Upper lobe of left lung (tissue), 6 donors: ENCODE results near the gene CCDC51. TPM values are rescaled to one million over a fixed set of nuclear protein-coding genes. Genes with fewer than 3 reads are reported as not detected.

ENCODE experiments used
- ATAC-seq, 2 donors: fragments of 200-7000 bp; cut with Tn5 transposase; one replicate each; pipeline ENCODE4 v1.9.1; 2022; ENCODE audit warnings: mild to moderate bottlenecking in 2 of 2, moderate library complexity in 2 of 2; ENCODE audit not compliant: low FRiP score in 2 of 2
- DNase-seq, 2 donors: peaks; one replicate each; pipeline ENCODE4 v3.0.0-alpha.2; 2019 to 2020
- H3K27ac ChIP-seq, 4 donors: fragments of 200-600 bp; sonication (generic); one replicate each; pipeline ENCODE4 v1.5.1; 2016 to 2019
- H3K27me3 ChIP-seq, 4 donors: fragments of 200-600 bp; sonication (generic); one replicate each; pipeline ENCODE4 v1.5.1; 2017 to 2019
- H3K36me3 ChIP-seq, 4 donors: fragments of 200-600 bp; sonication (generic); one replicate each; pipeline ENCODE4 v1.5.1; 2016 to 2019
- H3K4me1 ChIP-seq, 4 donors: fragments of 200-600 bp; sonication (generic); one replicate each; pipeline ENCODE4 v1.5.1; 2018 to 2019
- H3K4me3 ChIP-seq, 4 donors: fragments of 200-600 bp; sonication (generic); one replicate each; pipeline ENCODE4 v1.5.1; 2017 to 2019; ENCODE audit warnings: mild to moderate bottlenecking in 2 of 4, moderate library complexity in 1 of 4
- H3K9me3 ChIP-seq, 4 donors: fragments of 200-600 bp; sonication (generic); one replicate each; pipeline ENCODE4 v1.5.1; 2018 to 2019
- CTCF ChIP-seq, 6 experiments: fragments of 450-650 bp in 4 of 6; fragments of 200-600 bp in 2 of 6; sonication (generic) in 2 of 6; IDR thresholded peaks; one replicate each; pipeline ENCODE4 v1.5.1; 2016 to 2019; ENCODE audit warnings: antibody characterized with exemption in 6 of 6
- EP300 ChIP-seq, 4 donors: sonication (generic); formaldehyde crosslinking; IDR thresholded peaks; one replicate each; pipeline ENCODE4 v1.5.1; 2017; ENCODE audit warnings: antibody characterized with exemption in 4 of 4, control low read depth in 2 of 4
- POLR2A ChIP-seq, 4 donors: fragments of 450-650 bp; IDR thresholded peaks; one replicate each; pipeline ENCODE4 v1.5.1; 2016 to 2017; ENCODE audit warnings: antibody characterized with exemption in 4 of 4, mild to moderate bottlenecking in 2 of 4
- POLR2AphosphoS5 ChIP-seq, 2 donors: sonication (generic); formaldehyde crosslinking; IDR thresholded peaks; one replicate each; pipeline ENCODE4 v1.5.1; 2017; ENCODE audit warnings: antibody characterized with exemption in 2 of 2
- WGBS, 2 donors: methylation state at CpG; one replicate each; pipeline ENCODE4 v1.1.5; 2017 to 2018; 5-methylcytosine and 5-hydroxymethylcytosine counted together
- total RNA-seq, 6 donors: library from RNA; depleted of rRNA in 4 of 6; stranded (reverse); fragments of >200 nt in 4 of 6; gene quantifications; one replicate each; pipeline versions ENCODE4 v1.1.0 to v1.2.1, GENCODE V29; 2016 to 2021
- donor health status: DM: no; HTN: no; CAD: no; lungs with moderate emphysema.
- donor health status: DM: no; HTN: yes; CAD: no; lungs with severe emphysema.

The CCDC51 gene
- total RNA-seq, 6 donors from 2014 or later, result 6.3 to 18.2 (median 13.2) TPM

GRCh38 chr3:48466386-48467109 lies 26.6 kb upstream of the CCDC51 start:
- Histone ChIP-seq H3K27ac (peak overlapping the region; percentile 97 to 100 (median 98)), H3K4me3 (peak overlapping the region; percentile 48 to 68 (median 58)), H3K27me3 (no peaks in the 10 kb centered on the region), H3K36me3 (peaks cover 0 to 52% (median 31%) of the 10 kb centered on the region in 4 donors), H3K9me3 (no peaks in the 10 kb centered on the region), H3K4me1 (peaks cover 56 to 65% (median 58%) of the 10 kb centered on the region in 4 donors)
- ATAC-seq (peak; percentile 6 to 16), DNase-seq (peak in 1 of 2 donors; percentile 81)
- TF ChIP-seq CTCF (IDR thresholded peaks at IDR 0.05) (no peak), POLR2AphosphoS5 (IDR thresholded peaks at IDR 0.05) (no peak), EP300 (IDR thresholded peaks at IDR 0.05) (no peak), POLR2A (IDR thresholded peaks at IDR 0.05) (no peak)
- 3 to 11% methylated on average over 5 to 17 of the region's 19 CpGs for WGBS, 2 donors

GRCh38 chr3:48465531-48466378 lies 25.8 kb upstream of the CCDC51 start:
- 1 to 12% methylated on average over 6 to 18 of the region's 21 CpGs for WGBS, 2 donors
- Histone ChIP-seq H3K4me3 (peak overlapping the region; percentile 48 to 68 (median 58)), H3K9me3 (no peaks in the 10 kb centered on the region), H3K36me3 (peaks cover 0 to 59% (median 38%) of the 10 kb centered on the region in 4 donors), H3K27me3 (no peaks in the 10 kb centered on the region), H3K4me1 (peaks cover 49 to 57% (median 53%) of the 10 kb centered on the region in 4 donors), H3K27ac (peak overlapping the region; percentile 97 to 100 (median 98))
- DNase-seq (peak; percentile 96 to 100), ATAC-seq (peak; percentile 97 to 98)
- TF ChIP-seq CTCF (IDR thresholded peaks at IDR 0.05) (peak; percentile 66 to 95 (median 82)), POLR2AphosphoS5 (IDR thresholded peaks at IDR 0.05) (peak; percentile 94 to 96), POLR2A (IDR thresholded peaks at IDR 0.05) (peak in 3 of 4 donors; percentile 88 to 94 (median 91)), EP300 (IDR thresholded peaks at IDR 0.05) (no peak)

DNA sequence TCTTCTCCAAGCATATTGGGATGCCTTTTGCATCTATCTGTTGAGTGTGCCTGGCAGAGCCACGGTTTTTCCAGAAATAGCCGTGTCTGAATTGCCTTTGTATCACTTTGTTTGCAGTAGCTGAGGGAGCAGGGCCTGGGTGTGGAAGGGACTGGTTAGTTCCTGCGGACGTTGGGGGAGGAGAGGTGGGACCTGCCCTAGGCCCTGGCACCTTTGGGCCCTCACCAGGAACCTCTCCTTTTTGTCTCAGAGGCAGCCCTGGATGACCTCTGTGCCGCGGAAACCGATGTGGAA lies 25.3 kb upstream of the CCDC51 start:
- TF ChIP-seq CTCF (IDR thresholded peaks at IDR 0.05), result no peak
- no peak for TF ChIP-seq POLR2A (IDR thresholded peaks at IDR 0.05)
- TF ChIP-seq EP300 (IDR thresholded peaks at IDR 0.05), result no peak
- TF ChIP-seq POLR2AphosphoS5 (IDR thresholded peaks at IDR 0.05), result no peak
- no peaks in the 10 kb centered on the region for H3K9me3 ChIP-seq
- ATAC-seq, result no peak
- WGBS, 2 donors, result 25 to 33% methylated on average over 6 to 7 of the region's 7 CpGs
- peaks cover 0 to 65% (median 43%) of the 10 kb centered on the region in 4 donors for H3K36me3 ChIP-seq
- peak overlapping the region; percentile 97 to 100 (median 98) for H3K27ac ChIP-seq
- H3K27me3 ChIP-seq, result no peaks in the 10 kb centered on the region
- DNase-seq, result peak in 1 of 2 donors; percentile 53
- H3K4me1 ChIP-seq, result peaks cover 44 to 52% (median 47%) of the 10 kb centered on the region in 4 donors
- H3K4me3 ChIP-seq, result peak overlapping the region in 1 of 4 donors; percentile 48

DNA sequence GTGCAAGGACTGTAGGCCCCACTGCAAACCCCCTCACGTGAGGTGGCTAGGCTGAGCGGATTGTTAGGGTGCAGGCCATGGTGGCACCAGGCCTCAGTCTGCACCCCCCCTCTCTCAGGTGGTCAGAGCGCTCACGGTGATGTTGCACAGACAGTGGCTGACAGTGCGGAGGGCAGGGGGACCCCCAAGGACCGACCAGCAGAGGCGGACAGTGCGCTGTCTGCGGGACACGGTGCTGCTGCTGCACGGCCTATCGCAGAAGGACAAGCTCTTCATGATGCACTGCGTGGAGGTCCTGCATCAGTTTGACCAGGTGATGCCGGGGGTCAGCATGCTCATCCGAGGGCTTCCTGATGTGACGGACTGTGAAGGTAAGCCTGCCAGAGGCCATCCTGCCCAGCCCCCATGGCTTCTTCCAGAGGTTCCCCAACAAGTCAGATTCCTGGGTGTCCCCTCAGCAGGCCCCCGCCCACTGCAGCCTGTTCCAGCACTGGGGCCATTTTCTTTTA lies 24.8 kb upstream of the CCDC51 start:
- Histone ChIP-seq H3K4me1 (peaks cover 40 to 47% (median 43%) of the 10 kb centered on the region in 4 donors), H3K27me3 (no peaks in the 10 kb centered on the region), H3K27ac (peak overlapping the region; percentile 97 to 100 (median 98)), H3K9me3 (no peaks in the 10 kb centered on the region), H3K4me3 (no peak overlapping the region), H3K36me3 (peaks cover 2 to 68% (median 46%) of the 10 kb centered on the region in 4 donors)
- DNase-seq (peak in 1 of 2 donors; percentile 71), ATAC-seq (no peak)
- no peak for TF ChIP-seq EP300 (IDR thresholded peaks at IDR 0.05)
- TF ChIP-seq POLR2A (IDR thresholded peaks at IDR 0.05), result no peak
- no peak for TF ChIP-seq POLR2AphosphoS5 (IDR thresholded peaks at IDR 0.05)
- TF ChIP-seq CTCF (IDR thresholded peaks at IDR 0.05), result no peak
- 93 to 98% methylated on average over 11 to 16 of the region's 17 CpGs for WGBS, 2 donors
